GM19099 (cell line): ENCODE measurements around the gene SLFN14.

ENCODE experiments used
- POLR2A ChIP-seq: IDR thresholded peaks from 3 replicates; pipeline ENCODE4 v1.6.1; 2011; ENCODE audit warnings: low read depth; ENCODE audit not compliant: insufficient read length; ENCODE audit errors: extremely low read depth

Gene SLFN14

GRCh38 chr17:35577830-35578196 is 17.2 kb upstream of the SLFN14 start:
- no peak for TF ChIP-seq POLR2A

DNA sequence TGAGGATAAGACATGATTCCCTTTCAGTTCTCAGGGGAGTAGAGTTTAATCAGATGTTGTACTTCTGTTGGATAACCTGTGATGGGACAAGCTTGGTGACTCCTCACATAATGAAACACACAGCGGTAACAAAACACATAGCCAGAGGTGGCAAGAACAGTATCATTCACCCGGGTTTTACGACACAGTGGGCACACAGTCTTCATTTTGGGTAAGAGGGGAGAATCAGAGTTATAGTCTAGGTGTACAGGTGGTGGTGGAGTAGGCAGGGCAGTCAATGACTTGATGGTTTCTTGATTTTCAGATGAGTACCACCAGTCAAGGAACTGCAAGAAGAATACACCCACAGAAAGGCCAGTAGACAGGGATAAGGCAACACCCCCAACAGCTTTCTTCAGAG is 15.1 kb upstream of the SLFN14 start:
- no peak for TF ChIP-seq POLR2A

DNA sequence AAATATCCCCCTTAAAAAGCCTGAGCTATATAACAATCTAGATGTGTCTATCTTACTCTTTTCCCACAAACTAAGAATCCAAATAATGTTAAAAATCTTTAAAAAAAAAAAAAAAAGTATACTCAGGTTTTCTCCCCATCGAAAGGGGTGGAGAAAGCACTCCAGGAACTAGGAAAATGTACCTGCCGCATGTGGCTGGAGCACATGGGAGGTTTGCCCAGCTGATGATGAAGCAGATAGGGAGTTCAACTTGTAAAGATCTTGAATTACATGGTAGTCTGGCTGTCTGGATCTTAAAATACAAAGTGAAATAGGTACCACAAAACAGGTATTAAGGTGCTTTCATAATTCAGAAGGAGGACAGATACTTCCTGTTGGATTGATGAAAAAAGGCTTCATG is 8.8 kb upstream of the SLFN14 start:
- no peak for TF ChIP-seq POLR2A

DNA sequence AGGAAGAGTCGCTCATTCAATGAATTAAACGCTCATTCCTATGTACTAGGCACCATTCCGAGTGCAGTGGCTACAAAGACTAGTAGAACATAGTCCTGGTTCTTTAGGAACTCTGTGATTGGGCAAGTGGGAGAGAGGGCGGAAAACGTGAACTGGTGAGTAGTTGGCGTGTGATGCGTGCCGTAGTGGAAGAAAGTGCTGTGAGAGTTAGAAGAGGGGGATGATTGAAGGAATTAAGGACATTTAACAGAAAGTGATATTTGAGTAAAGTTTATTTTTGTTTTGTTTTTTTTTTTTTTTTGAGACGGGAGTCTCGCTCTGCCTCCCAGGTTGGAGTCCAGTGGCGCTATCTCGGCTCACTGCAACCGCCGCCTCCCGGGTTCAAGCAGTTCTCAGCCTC is 7.9 kb upstream of the SLFN14 start:
- TF ChIP-seq POLR2A = no peak

- TF ChIP-seq POLR2A = no peak
Measured at GRCh38 chr17:35566968-35567367, 6.3 kb upstream of the SLFN14 start.

DNA sequence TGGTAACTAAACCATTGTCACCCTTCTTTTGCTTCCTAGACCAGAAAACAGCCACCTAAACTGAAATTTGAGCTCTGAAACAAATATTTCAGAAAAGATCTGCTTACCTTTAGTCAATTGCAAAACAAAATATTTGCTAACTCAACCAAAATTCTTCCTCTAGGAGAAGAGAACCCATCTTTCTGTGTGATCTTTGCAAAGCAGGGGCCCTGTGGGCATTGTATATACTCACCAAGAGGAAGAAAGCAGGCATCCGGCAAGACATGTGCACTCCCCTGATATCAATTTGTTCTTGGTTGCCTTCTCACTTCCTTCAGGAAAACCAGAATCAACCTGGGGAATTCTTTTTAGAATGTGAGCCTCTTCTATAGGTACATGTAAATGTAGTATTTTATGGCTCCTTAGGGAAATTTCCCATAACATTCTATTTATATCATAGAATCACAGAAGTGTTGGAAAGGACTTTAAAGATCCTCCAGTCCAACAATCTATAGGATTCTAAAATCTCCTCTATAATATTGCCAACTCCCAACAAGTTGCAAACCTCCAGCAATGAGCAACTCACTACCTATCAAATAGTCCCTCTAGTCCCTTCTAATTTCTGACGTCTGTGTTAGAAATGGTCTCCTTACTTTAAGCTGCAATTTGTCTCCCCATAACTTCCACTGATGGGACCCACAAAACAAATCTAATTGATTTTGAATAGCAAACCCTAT is 966 bp downstream of the SLFN14 start:
- TF ChIP-seq POLR2A = no peak

DNA sequence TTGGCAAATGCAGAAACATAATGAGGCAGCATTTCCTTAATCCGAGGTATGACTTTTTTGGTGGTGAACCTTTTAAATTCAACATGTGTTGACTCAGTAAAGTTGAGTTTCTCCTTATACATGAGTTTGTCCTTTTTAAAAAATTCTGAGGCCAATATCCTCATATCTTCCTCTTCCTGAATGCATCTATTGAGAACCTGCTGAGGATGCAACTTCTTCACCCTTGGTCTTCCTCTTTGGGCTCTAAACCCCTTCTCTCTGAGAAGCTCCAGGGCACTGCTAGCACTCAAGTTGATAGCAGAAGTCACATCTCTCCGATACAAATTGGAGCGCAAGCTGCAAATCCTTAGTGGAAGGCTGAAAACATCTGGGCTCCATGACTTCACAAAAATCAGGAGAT is 3.3 kb downstream of the SLFN14 start:
- TF ChIP-seq POLR2A = no peak

DNA sequence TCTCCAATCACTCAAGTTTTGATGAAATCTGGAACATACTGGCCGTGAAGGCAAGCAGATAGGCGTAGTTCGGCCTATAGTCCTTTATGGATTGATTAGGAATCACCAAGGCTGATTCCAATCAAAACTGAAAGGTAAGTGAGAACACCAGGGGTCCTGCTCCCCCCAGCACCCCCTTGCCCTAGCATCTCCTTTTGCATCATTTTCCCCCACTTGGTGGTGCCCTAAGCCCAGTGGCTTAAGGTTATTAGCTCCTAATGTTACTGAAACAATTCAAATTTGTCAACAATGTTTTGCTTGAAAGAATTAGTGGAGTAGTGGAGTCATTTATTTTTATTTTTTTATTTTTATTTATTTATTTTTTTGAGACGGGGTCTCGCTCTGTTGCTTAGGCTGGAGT is 4.9 kb downstream of the SLFN14 start:
- TF ChIP-seq POLR2A = no peak

GRCh38 chr17:35554668-35555067 is 6.0 kb downstream of the SLFN14 start:
- TF ChIP-seq POLR2A = no peak

- TF ChIP-seq POLR2A = no peak
Measured at GRCh38 chr17:35553310-35553709, 7.3 kb downstream of the SLFN14 start.

- TF ChIP-seq POLR2A = no peak
Measured at GRCh38 chr17:35548978-35549377, 11.6 kb downstream of the SLFN14 start.

DNA sequence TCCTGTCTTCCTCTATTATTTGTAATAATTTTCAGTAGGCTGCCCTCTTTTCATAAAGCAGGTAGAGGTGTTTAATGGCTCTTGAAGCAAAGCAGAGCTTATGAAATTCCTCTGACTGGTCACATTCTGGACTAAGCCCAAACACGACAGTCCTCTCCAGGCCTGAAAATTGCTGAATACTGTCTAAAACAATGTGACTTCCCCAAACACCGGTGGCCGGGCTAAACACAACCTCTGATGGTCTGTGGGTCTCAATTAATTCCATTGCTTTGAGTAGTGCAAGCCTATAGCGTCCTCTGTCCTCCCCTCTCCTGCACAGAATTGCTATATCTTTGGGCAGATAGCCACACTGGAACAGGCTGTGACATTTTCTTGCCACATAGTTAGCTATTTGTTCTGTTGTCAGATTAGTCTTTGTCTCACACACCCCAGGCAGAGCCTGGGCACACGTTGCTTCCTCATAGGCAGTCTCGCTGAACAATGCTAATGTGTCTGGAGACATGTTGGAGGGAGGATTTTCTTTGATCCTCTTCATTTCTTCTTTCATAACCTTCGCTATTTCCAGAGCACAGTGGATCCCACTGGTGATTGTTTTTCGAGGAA is 12.3 kb downstream of the SLFN14 start:
- TF ChIP-seq POLR2A = no peak

- TF ChIP-seq POLR2A = no peak
Measured at GRCh38 chr17:35546487-35546886, 14.1 kb downstream of the SLFN14 start.

DNA sequence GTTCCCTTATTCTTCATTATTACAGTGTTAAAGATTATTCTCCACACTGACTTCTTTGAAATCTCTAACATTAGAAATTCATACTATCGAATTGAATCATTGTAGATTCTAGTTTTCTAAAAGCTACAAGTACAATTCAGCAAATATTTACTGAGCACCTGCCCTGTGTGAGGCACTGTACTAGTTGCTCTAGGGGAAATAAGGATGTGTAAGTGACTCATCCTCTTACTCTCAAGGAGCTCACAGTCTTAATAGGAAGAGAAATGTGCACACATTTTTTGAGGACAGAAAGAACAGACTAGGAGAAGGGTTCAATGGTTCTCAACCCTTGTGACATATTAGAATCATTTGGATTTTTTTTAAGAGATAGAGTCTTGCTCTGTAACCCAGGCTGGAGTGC is 15.5 kb downstream of the SLFN14 start:
- TF ChIP-seq POLR2A = no peak

- TF ChIP-seq POLR2A = no peak
Measured at GRCh38 chr17:35543856-35544255, 16.8 kb downstream of the SLFN14 start.

GRCh38 chr17:35542990-35543389 is 17.6 kb downstream of the SLFN14 start:
- TF ChIP-seq POLR2A = no peak

- no peak for TF ChIP-seq POLR2A
Measured at GRCh38 chr17:35541434-35541833, 19.2 kb downstream of the SLFN14 start.

DNA sequence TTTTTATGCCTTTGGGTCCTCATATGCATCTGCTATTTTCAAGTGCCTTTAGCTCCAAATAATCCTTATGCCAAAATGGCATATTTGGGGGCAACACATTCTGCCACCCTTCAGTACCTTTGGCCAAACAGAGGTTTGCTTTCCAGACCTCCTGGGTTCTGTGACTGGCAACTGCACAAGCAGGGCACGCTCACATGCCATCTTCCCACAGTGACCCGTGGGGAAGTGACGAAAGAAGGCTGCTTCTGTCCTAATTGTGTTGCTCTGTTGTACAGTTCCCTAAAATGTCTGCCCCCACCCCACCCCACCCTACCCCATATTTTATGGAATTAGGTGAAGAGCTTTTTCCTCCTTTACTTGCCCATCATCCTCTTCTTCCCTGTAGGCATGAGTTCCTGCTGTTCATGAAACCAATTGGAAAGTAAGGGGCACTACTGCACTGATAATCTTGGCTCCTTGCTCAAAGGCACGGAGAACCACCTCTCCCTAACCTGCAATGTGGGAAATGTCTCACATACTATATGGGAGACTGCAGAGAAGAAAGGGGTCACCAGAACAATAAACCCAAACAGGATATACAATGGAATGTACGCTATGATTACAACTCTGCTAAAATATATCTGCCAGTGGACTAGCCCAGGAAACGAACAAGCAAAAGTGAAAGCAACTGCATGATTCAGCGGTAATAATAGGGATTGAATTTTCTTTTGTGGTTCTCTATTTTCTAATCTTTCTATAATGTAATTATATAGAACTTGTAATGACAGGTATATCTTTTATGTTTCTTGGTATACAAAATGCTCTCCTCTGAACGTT is 19.8 kb downstream of the SLFN14 start:
- no peak for TF ChIP-seq POLR2A
